Right forelimb (tissue), 1 donor: Measurements from ENCODE around the gene GPATCH2L.

Source experiments
- DNase-seq: peaks from one replicate; pipeline ENCODE4 v3.0.0-alpha.2; 2018

The GPATCH2L gene

DNA sequence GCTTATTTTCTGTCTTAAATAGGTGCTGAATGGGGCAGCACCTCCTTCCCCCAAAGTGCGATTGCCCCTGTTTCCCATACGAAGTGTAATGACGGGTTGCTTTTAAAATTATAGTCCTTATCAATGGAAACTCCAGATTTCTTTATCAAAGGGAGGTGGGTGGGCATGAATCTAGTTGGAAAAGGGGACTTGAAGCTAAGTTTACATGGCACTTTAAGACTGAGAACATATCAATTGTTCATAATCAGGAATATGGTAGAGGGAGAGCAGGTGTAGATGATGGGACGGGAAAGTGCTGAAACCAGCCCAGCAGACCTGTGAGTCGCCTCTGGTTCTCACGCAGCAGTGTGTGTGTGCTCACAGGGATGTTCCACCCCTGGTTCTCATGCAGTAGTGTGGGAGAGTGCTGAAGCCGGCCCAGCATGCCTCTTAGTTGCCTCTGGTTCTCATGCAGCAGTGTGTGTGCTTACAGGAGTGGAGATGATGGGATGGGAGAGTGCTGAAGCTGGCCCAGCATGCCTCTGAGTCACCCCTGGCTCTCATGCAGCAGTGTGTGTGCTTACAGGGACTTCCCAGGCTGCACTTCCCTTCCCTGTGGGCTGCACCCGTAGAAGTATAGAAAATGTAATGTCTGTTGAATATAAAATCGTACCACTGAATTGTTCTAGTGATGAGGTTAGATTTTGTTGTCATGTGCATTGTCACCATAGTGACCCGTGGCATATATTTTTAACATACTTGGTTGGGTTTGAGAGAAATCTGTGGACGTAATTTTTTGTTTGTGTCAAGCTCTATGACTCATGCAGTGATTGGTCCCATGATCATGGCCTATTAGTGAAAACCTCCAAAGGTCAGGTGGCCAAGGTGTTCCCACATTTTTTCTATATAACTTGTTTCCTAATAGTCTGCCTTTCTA, 51.6 kb downstream of the GPATCH2L start:
- no peak for DNase-seq

DNA sequence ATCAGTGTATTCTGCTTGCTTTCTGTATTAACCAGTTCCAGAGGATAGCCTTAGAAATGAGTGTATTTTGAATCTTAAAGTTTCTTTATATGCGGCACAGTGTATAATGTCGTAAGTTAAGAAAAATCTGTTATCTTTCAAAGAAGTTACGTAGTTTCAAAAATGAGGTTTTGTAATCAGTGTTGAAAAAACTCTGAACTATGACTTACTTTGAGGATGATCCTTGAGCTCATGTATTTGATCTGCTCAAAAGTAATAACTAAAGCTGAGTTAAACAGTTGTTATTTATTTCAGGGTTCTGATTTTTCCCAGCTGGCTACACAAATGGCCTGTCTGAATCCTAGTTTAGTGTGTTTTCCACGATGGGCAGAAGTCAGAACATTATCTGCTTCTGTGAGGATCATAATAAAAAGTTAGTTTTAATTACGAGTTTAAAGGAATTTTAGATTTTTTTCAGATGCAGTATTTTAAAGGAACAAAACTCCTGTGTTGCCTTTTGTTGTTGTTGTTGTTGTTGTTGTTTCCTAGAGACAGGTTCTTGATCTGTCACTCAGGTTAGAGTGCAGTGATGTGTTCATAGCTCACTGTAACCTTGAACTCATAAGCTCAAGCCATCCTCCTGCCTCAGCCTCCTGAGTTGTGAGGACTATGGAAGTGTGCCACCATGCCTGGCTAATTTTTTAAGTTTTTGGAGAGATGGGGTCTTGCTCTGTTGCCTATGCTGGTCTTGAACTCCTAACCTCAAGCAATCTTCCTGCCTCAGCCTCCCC, 52.9 kb downstream of the GPATCH2L start:
- no peak for DNase-seq

DNA sequence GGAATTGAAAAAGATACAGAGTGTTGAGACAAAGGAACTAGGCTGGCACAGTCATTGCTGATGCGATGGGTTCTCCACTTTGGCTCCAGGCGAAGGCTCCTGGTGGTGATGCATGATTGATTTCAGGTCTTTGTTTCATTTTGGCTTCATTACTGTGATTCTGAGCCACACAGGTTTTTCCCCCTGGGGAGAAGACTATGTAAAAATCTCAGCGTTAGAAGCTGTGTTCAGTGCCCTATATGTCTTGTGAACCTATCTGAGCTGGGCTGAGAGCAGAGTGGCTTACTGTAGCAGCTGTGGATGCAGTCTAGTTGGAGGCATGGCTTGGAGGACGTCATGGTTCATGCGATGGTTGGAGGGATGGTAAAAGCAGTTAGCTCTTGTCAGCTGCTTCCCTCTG, 54.0 kb downstream of the GPATCH2L start:
- DNase-seq = no peak

DNA sequence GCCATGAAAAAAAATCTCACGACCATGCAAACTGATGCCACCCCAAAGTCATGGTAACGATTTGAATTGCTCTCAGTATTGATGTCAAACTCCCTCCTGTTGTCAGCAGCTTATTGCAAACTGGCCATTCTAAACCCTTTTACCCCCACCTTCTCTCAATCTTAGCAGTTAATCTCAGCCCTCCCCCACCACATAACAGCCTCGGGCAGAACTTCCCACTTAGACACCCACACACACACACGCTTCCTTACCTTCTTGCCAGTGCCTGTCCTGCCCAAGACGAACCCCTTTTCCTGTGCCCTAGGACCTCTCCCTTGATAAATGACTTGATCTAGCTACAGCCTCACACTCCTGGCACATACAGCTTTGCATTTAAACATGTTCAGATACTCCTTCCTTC, 56.6 kb downstream of the GPATCH2L start:
- DNase-seq = no peak

DNA sequence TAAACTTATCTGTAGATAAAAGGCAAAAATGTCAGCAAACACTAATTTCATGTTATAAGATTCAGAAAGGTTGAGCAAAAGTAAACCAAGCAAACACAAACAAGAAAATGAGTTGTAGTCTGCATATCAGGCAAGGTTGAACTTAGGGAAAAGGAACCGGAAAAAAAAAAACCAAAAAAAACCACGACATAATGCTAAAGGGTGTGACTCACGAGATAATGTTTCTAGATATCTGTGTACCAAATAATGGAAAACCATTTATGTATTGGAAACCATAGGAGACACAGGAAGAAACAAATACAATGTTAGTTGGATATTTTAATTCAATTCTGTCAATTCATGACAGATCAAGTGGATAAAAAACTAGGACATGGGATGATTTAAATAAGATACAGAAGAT, 60.5 kb downstream of the GPATCH2L start:
- DNase-seq = no peak

DNA sequence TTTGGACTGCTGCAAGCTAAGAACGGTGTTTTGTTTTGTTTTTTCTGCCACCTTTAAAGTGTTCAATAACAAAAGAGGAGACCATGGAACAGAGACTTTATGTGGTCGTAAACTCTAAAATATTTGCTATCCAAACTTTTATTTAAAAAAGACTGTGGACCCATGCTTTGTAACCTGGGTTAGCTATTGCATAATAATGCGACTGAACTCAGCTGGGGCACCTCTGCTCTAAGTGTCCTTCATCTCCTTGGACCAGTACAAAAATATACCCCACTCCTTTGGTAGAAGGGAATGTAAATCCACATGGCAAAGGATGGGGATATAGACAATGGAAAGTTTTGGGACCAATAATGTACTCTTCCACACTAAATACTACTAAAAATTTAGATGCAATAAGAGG, 65.5 kb downstream of the GPATCH2L start:
- no peak for DNase-seq

DNA sequence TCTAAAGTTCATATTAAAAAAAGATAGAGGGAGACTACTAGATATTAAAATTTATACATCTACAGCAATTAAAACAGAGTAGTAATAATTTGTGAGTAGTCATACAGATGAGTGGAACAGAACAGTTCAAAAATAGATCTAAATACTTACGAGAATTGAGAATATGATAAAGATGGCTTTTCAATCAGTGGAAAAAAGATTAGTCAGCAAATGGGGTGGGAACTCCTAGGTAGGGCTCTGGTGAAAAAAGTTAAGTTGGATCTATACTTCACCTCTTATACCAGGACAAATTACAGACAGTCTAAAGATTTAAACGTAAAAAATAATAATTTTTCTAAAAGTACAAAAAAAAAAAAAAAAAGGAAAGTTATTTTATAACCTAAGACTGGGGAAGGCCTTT, 66.9 kb downstream of the GPATCH2L start:
- no peak for DNase-seq

DNA sequence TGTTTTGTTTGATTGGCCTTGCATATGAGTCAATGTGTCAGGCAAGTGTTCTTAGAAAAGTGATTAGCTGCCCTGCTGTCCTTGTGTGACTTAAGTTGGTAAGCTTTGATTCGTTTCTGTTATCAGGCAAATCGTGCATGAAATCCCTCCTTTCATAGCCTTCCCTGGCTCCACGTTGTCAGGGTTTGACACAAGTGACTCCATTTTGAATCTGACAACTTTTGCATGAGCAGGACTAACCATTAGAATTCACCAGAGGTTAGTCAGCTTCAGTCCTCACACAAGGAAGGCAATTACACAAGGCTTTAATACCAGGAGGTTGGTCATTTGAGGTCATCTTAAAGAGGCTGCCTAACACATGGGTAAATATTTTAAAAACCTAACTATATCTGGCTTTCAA, 68.2 kb downstream of the GPATCH2L start:
- DNase-seq = no peak

DNA sequence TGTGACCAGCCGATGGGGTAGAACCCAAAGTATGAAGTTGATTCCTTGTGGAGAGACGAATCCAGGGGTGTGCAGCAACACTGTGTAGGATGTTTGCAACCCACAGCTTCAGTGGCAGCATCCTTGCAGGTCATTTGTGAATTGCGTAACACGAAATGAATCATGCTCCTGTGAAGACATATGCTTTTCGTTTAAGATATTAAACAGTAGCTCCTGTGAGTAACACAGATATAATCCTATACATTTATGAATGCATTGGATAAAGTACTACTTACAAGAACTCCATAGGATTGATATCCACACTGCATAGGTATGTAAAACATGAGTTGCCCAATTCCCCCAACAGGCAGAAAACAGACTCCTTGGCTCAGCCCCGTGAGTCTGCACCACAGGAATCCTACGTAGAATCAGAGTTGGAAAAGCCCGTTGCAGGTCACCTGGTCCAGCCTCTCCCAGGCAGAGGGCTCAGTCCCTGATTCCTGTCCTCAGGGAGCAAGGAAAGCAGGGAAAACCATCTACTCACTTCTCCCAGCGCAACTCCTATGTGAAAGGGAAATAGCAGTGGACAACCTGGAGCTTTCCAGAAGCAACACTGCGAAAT, 75.8 kb downstream of the GPATCH2L start:
- DNase-seq = no peak

DNA sequence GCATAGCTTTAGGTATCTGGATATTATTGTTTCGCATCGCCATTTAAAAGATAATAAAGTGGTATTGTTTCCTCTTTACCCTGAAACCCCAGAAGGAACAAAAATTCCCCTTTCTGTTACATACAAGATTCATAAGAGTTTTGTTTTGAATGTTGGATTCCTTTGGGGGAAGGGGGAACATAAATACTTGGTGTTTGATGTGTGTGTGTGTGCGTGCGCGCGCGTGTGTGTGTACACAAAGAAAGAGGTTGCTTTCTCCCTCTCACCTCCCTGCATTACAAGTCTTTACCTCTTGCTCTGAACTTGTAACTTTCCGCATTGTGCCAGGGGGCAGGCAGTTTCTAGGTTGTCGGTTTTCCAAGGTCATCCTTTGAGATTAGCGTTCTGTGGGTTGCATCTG, 76.4 kb downstream of the GPATCH2L start:
- DNase-seq = no peak

DNA sequence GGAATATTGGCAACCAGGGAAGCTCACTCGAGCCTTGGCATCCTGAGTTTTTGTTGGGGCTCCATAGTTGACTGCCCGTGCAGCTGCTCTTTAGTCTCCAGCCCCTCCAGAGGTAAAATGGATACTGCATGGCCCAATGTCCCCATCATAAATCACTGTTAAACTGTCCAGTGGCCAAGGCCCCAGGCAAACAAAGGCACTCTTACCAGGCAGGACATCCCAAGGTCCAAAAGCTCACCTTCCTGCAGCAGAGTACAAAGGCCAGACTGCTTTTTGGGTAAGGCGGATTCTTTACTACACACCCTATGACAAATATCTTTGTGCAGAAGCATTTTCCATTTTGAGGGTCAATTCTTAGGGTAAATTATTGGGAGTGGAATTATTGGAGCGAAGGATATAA, 81.1 kb downstream of the GPATCH2L start:
- no peak for DNase-seq

DNA sequence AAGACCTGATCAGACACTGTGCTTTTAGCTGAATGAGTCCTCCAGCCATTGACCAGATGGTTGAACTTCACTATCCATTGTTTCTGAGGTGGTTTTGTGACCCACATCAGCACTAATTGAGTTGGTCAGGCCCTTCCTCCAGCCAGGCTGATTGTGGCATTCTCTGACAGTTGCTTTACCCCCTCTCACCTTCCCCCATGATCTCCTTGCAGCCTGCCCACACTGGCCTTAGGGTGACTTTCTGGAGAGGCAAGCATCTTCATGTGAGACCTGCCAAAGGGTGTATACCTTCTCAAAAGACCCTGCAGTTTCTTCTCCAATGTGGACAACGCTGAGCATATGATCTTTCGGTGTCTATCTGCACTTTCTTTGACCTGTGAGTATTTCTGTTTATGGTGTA, 83.9 kb downstream of the GPATCH2L start:
- no peak for DNase-seq

DNA sequence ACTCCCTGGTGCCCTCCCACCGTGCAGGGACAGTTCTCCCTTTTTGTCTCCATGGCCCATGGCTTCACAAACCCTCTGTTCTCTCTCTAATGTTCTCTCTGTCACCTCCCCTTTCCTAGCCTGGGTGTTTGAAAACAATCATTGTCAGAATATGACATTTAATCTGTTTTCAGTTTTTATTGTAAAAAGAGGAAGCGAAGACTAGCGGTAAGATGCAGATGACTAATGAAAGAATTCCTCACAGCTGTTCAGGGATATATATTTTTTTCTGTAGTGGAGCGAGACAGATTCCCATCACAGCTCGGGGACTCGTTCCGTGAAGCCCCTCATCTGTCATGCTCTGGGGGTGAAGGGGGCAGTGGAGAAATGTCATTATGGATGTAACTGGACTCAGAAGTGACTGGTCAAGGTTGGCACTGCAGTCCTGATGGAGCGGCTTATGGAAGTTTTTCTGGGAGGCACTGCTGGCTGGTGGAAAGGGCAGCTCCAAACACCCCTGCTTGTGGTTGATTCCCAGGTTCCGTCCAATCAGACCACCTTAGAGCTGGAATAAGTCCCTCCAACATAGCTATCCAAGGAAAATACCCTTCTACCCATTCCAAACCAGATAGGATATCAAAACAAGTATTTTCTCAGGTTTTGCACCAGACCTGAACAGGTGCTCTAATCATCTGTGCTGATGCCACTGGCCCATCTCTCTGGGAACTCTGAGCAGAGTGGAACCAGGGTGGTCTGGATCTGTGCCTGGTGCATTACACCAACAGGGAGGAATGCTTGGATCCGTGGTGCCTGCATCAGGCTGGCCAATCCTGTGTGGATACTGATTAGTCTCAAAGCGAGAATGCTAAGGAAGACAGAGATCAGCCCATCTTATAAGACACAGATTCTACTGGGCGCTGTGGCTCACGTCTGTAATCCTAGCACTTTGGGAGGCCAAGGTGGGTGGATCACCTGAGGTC, 84.7 kb downstream of the GPATCH2L start:
- no peak for DNase-seq

DNA sequence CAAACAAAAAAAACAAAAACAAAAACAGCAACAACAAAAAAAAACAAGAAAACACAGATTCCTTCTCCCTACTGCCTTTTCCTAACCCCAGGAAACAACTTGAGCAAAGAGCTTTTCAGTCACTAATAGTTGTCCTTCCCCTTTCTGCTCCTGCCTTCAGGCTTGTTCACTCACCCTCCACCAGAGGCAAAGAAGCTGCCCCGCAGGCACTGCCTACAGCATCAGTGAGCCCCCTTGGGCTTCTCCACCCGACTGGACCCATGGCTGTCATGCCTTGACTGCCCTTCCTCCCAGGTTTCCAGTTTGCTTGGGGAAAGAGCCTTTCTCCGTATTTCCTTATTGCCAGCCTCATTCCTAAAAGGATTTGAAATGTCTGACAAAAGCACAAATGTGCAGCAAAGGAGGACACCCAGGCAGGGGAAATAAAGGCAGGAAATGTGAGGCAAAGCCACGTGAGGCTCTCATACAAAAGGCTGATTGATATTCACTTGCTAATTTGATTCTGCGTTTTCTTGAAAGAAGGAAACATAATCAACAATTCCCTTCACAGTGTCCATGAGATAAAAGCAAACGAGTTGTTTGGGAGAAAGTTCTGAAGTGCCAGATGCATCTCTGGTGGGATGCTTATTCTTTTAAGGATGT, 85.7 kb downstream of the GPATCH2L start:
- DNase-seq = no peak

DNA sequence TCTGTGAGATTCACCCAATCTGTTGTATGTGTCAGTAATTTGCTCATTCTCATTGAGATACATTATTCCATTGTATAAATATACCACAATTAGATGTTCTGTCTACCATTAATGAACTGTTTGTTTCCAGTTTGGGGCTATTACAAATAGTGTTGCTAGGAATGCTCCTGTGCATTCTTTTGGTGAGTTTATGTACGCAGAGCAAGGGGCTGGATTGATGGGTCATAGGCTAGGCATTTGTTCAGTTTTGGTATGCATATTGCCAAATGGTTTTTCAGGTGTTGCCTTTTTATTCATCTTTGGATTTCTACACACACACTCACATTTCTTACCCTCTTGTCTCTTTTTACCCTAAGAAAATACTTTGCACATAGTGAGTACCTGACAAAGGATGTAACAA, 93.4 kb downstream of the GPATCH2L start:
- no peak for DNase-seq

DNA sequence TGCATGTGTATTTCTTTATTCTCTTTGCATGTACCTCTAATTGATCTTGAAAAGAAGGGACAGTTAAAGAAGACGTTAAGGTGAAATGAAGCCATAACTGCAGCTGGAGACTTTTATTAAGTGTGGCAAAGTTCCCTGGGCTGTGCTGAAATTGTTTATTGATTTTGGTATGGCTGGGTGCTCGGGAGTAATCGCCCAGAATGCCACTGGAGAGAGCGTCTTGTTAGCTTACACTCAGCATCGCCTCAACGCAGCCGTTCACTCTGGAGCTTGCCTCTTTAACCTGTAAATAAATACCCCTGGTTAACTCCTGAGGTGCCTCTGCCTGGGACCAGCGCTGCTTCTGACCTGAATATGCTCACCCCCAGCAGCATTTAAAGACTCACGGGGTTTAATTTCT, 98.6 kb downstream of the GPATCH2L start:
- no peak for DNase-seq

DNA sequence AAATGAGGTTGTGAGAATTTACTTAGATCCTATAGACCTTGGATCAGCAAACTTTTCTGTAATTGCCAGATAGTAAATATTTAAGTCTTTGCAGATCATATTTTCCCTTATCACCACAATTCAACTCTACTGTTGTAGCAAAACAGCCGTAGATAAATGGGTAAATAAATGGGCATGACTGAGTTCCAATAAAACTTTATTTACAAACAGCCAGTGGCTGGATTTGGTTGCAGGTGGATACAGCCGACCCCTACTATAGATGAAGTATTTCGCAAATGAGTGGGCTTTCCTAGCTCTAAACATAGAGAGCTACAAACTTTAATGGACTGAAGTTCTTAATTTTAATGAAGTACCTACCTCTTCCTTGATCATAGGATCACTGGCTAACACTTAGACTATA, 100.7 kb downstream of the GPATCH2L start:
- no peak for DNase-seq

DNA sequence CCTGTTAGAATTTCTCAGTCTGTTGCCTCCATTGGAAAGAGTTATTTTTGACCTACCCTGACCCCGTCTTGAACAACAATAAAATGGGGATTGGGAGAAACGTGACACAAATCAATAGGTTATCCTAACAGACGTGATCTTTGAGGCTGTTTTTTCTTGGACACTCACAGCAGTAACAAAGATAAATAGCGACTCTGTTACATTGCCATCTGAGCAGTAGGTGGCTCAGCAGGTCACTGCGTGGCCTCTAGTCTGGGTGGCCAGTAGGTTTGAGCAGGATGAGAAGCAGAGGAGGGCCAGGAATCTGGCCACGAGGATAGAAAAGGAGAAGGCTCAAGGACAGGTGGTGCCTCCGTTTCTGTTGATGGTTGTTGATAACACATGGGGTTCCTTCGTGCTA, 101.4 kb downstream of the GPATCH2L start:
- no peak for DNase-seq

DNA sequence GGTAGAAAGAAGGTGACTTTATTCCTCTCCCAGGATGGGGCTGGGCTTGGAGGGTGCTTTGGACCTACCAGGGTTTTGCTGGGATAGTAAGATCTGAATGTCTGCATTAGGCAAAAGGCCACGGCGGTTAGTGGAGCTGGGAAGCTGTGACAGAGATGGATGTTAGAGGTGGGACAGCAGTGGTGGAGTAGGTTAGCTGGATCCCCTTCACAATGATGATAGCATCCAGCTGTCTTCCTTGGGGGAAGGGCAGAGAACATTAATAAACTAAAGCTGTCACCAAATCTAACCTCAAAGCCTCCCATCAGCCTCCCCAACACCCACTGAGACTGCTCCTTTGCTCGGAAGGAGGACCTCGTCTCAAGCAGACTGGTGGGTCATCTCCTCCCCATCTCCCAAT, 104.8 kb downstream of the GPATCH2L start:
- no peak for DNase-seq

DNA sequence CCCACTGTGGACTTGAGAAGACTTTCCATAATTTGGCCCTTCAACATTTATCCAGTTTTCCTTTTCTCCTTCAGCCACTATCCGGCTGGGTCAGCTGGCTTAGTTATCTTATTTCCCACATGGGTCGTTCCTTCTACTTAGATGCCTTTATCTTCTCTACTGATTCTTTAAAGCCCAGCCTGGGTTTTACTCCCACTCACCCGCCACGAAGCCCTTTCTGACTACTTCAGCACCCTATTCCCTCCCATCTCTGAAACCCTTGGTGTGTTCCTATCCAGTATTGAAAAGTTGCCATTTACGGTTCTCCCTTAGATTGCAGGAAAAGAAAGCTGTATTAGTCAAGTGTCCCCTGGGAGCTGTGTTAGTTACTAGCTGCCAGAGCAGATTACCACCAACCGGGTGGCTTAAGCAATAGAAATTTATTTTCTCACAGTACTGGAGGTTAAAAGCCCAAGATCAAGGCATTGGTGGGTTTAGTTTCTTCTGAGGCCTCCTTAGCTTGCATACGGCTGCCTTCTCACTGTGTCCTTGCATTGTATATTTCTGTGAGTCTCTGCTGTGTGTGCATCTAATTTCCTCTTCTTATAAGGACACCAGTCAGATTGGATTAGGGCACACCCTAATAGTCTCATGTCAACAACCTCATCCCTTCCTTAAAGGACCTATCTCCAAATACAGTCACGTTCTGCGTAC, 105.5 kb downstream of the GPATCH2L start:
- DNase-seq = no peak

DNA sequence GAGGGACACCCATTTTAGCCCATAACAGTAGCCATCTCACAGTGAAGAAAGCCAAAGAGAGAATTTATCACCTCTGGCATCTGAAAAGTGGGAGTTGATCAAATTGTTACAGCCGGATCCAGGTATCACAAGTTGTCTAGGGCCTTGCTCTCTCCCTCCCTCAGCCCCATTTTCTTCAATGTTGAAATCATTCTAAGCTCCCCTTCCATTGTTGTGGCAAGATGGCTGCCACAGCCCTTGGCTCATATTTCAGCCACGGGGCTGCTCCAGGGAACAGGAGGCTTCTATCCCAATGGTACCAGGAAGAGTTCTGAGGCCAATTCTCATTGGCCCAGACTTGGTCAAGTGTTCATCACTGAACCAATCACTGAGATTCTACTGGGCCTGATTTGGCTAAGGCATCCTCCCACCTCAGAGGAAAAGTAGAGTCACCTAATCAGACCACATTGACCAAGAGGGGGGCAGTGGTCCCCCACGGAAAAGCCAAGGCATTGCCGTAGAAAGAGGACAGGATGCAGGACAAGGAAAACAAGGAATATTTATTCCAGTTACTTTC, 106.2 kb downstream of the GPATCH2L start:
- no peak for DNase-seq
